Colonic mucosa (tissue), 4 donors: Measurements from ENCODE around the gene RECQL5. TPM values are rescaled to one million over a fixed set of nuclear protein-coding genes. Genes with fewer than 3 reads are reported as not detected.

Source experiments
- DNase-seq: peaks from one replicate; pipeline ENCODE4 v3.0.0-alpha.2; 2020
- H3K27ac ChIP-seq: fragments of 200-600 bp; one replicate; pipeline ENCODE4 v1.8.0; 2021
- H3K27me3 ChIP-seq: fragments of 200-600 bp; one replicate; pipeline ENCODE4 v1.8.0; 2021
- H3K36me3 ChIP-seq: fragments of 200-600 bp; one replicate; pipeline ENCODE4 v1.8.0; 2021
- H3K4me1 ChIP-seq: fragments of 200-600 bp; one replicate; pipeline ENCODE4 v1.8.0; 2021; ENCODE audit warnings: mild to moderate bottlenecking
- H3K4me3 ChIP-seq: fragments of 200-600 bp; one replicate; pipeline ENCODE4 v1.8.0; 2021
- H3K9ac ChIP-seq, 2 donors: one replicate each; pipeline ENCODE4 v1.7.0; 2013; ENCODE audit warnings: control low read depth in 2 of 2, low read depth in 2 of 2, low read length in 2 of 2
- H3K9me3 ChIP-seq: fragments of 200-600 bp; one replicate; pipeline ENCODE4 v1.8.0; 2021
- intact Hi-C: fragments of 100-400 bp; cut with DNase I; formaldehyde crosslinking; loops from one replicate; pipeline ENCODE4 v1.14.1; 2022
- total RNA-seq, 2 donors: library from RNA; stranded (reverse); fragmentation: NEBNext Ultra II Directional in 1 of 2; extraction: Animal tissue kit (Norgen Biotek cat#: 25700) in 1 of 2; gene quantifications; one replicate each; pipeline ENCODE4 v1.2.1, GENCODE V29; 2021
- TF ChIP-seq, protein P1 (sequence below): fragments of 200-600 bp; IDR thresholded peaks from one replicate; pipeline ENCODE4 v1.8.0; 2022; ENCODE audit warnings: antibody characterized with exemption, mild to moderate bottlenecking
- donor health status: healthy.
- donor health status: DM: no; HTN: no; CAD: no.
- donor health status: DM: no; HTN: no; CAD: no.

The RECQL5 gene
- total RNA-seq, 2 donors from 2014 or later = 18.7 to 43.1 TPM

DNA sequence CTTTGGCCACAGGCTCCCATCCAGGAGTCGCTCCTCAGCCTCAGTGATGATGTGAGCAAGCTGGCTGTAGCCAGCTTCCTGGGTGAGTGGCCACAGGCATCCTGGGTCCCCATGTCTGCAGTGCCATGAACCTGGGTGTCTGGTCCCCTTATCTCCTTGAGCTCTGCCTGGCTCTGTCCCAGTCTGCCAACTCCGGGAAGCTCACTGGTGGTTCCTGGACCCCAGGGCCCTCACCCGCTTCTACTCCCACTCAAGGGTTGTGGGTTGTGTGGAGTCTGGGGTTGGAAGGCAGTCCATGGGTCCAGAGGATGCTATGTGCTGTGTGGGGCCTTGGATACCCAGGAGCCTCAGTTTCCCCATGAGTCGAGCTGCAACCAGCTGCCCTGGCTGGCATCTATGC is 45.5 kb downstream of the RECQL5 start:
- no peak overlapping the region for H3K4me3 ChIP-seq
- H3K27ac ChIP-seq = no peak overlapping the region
- intact Hi-C loops = no loop called here
- no peak for DNase-seq
- H3K27me3 ChIP-seq = no peaks in the 10 kb centered on the region
- no peak overlapping the region for H3K9ac ChIP-seq
- no peaks in the 10 kb centered on the region for H3K9me3 ChIP-seq
- TF ChIP-seq, protein P1, sequence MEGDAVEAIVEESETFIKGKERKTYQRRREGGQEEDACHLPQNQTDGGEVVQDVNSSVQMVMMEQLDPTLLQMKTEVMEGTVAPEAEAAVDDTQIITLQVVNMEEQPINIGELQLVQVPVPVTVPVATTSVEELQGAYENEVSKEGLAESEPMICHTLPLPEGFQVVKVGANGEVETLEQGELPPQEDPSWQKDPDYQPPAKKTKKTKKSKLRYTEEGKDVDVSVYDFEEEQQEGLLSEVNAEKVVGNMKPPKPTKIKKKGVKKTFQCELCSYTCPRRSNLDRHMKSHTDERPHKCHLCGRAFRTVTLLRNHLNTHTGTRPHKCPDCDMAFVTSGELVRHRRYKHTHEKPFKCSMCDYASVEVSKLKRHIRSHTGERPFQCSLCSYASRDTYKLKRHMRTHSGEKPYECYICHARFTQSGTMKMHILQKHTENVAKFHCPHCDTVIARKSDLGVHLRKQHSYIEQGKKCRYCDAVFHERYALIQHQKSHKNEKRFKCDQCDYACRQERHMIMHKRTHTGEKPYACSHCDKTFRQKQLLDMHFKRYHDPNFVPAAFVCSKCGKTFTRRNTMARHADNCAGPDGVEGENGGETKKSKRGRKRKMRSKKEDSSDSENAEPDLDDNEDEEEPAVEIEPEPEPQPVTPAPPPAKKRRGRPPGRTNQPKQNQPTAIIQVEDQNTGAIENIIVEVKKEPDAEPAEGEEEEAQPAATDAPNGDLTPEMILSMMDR = no peak
- no peaks in the 10 kb centered on the region for H3K36me3 ChIP-seq
- H3K4me1 ChIP-seq = peaks cover 9% of the 10 kb centered on the region

DNA sequence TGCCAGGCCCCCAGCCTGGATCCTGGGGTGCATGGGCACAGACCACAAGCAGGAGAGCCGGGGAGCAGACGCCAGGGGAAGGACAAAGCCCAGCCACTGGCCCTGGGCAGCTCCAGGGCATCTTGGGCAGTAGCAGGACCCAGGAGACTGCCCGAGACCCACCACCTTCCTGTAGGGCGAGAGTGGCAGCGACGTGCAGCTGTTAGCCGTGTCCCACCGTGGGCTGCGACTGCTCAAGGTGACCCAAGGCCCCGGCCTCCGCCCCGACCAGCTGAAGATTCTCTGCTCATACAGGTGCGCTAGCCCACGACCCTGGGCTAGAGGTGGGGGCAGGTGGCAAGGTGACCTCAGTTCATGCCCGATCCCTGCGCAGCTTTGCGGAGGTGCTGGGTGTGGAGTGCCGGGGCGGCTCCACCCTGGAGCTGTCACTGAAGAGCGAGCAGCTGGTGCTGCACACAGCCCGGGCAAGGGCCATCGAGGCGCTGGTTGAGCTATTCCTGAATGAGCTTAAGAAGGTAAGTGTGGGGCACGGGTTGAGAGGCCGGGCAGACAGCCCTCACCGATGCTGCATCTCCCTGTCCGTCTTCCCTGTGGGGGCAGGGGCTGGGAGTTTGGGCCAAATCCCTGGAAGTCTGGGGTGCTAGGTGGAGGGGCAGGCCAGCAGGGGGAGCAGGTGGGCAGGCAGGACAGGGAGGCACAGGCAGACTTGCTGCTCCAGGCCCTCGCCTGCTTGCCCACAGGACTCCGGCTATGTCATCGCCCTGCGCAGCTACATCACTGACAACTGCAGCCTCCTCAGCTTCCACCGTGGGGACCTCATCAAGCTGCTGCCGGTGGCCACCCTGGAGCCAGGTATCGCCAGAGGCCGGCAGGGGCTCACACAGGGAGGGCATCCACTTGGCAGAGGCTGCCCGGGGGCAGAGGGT is 47.2 kb downstream of the RECQL5 start:
- Histone ChIP-seq H3K4me1 (peaks cover 11% of the 10 kb centered on the region), H3K9me3 (no peaks in the 10 kb centered on the region), H3K27ac (no peak overlapping the region), H3K36me3 (no peaks in the 10 kb centered on the region), H3K4me3 (no peak overlapping the region), H3K27me3 (no peaks in the 10 kb centered on the region), H3K9ac (no peak overlapping the region)
- TF ChIP-seq, protein P1 = peak; percentile 12
- intact Hi-C loops = no loop called here
- DNase-seq = no peak

DNA sequence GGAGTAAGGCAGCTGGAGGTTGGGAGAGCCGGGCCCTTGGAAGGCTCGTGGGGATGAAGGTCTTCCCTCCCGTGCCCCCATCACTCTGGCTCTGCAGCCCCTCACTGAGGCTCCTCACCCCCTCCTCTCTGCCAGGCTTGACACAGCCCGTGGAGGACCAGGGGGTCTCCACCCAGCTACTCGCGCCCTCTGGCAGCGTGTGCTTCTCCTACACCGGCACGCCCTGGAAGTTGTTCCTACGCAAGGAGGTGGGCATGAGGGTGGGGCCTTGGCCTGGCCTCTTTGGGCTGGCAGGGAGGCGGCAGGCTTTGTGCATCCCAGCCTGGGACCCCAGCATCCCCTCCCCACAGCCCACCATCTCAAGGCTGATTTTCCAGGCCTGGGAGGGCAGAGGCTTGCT is 49.3 kb downstream of the RECQL5 start:
- Histone ChIP-seq H3K9me3 (no peaks in the 10 kb centered on the region), H3K36me3 (no peaks in the 10 kb centered on the region), H3K4me1 (peaks cover 11% of the 10 kb centered on the region), H3K4me3 (no peak overlapping the region), H3K9ac (peak overlapping the region; percentile 1 to 13), H3K27ac (peak overlapping the region; percentile 42), H3K27me3 (no peaks in the 10 kb centered on the region)
- intact Hi-C loops = no loop called here
- DNase-seq = no peak
- TF ChIP-seq, protein P1 = no peak

DNA sequence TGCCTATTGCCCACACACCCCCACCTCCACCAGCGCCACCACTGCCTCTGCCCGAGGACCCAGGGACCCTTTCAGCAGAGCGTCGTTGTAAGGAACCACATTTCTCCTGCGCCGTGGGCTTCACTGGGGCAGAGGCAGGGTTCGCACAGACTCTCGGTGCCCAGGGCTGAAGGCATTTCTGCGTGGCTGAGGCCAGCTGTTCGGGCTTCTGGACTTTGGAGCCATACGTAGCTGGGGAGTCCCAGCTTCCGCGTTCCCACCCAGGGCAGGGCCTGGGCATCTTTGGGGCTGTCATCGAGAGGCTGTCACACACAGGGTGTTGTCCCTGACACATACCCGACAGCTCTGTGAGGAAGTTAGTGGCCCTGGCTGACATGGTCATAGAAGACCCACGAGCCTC is 49.7 kb downstream of the RECQL5 start:
- H3K4me3 ChIP-seq = no peak overlapping the region
- H3K27me3 ChIP-seq = no peaks in the 10 kb centered on the region
- intact Hi-C loops = no loop called here
- H3K27ac ChIP-seq = peak overlapping the region; percentile 42
- H3K9ac ChIP-seq = peak overlapping the region; percentile 41 to 77
- H3K4me1 ChIP-seq = peaks cover 11% of the 10 kb centered on the region
- H3K36me3 ChIP-seq = no peaks in the 10 kb centered on the region
- peak; percentile 92 for DNase-seq
- TF ChIP-seq, protein P1 = no peak
- H3K9me3 ChIP-seq = no peaks in the 10 kb centered on the region

DNA sequence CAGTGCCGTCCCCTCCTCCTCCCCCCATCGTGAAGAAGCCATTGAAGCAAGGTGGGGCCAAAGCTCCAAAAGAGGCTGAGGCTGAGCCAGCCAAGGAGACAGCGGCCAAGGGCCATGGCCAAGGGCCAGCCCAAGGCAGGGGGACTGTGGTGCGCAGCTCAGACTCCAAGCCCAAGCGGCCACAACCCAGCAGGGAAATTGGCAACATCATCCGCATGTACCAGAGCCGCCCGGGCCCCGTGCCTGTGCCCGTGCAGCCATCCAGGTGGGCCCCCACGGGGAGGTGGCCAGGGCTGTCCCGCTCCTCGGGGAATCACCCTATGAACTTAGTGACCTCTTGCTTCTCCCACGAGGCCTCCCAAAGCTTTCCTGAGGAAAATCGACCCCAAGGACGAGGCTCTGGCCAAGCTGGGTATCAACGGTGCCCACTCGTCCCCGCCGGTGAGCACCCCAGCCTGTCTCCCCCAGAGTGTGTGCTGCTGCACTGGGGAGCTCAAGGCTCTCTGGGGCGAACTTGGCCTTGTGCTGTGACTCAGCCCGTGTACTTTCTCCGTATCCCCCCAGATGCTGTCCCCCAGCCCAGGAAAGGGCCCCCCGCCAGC is 50.3 kb downstream of the RECQL5 start:
- H3K4me1 ChIP-seq = peaks cover 11% of the 10 kb centered on the region
- DNase-seq = no peak
- no peaks in the 10 kb centered on the region for H3K9me3 ChIP-seq
- H3K27ac ChIP-seq = peak overlapping the region; percentile 42
- H3K27me3 ChIP-seq = no peaks in the 10 kb centered on the region
- intact Hi-C loops = no loop called here
- TF ChIP-seq, protein P1 = no peak
- peak overlapping the region; percentile 41 to 77 for H3K9ac ChIP-seq
- no peaks in the 10 kb centered on the region for H3K36me3 ChIP-seq
- no peak overlapping the region for H3K4me3 ChIP-seq
